ENCODE data around the gene ZNF385D. TPM values are rescaled to one million over a fixed set of nuclear protein-coding genes. Genes with fewer than 3 reads are reported as not detected.

The ZNF385D gene
- total RNA-seq, 1 donor from 2014 or later: not detected

DNA sequence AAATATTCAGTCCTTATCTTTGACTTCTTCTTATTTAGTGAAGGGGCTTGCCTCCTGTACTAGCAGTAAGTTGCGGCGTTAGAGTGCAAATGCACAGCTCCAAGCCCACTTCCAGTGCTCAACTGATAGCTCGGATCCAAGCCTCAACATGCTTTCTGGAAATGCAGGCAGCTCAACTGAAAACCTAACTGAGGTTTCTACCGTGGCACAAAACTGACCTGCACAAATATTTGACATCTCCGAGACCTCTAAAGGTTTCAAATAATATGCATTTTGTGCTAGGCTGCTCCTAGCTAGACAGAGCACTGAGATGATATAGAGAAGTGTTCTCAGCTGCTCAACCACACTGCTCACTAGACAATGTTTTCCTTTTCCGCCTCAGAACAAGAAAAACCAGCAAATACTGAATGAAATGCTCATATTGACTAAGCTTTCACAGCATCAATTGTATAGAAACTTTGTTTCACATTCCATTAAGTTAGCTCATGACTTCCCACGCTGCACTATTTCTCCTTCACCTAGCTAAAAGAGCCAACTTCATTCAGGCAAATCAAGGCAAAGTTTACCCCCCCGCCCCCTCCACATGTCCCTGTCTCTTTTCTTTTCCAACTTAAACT lies 822 bp downstream of the ZNF385D start:
- intact Hi-C loops (cut with micrococcal nuclease): no loop called here

DNA sequence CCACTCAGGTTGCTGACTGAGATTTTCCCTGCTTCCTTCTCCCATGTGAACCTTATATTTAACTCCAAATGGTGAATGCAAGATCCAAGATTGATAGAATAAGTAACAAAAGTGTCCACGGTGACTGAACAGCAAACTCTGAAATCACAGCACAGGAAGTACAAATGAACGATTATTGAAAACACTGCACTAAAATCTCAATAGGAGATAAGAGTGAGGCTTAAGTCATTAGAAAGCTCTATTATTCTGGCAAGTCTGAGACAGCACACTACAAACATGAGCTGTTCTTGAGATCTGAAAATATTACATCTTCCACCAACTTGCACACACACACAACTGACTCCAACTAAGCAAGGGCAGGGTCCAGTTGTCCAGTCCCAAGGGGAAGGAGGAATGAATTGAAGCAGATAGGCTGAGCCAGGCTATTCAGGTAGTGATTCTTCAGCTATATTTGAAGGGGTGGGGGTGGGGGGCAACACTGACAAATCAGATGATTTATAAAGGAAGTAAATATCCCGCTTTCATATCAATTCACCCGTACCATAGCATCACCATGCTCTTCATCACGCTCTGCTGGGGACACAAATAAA lies 2.9 kb downstream of the ZNF385D start:
- intact Hi-C loops (cut with micrococcal nuclease): no loop called here

DNA sequence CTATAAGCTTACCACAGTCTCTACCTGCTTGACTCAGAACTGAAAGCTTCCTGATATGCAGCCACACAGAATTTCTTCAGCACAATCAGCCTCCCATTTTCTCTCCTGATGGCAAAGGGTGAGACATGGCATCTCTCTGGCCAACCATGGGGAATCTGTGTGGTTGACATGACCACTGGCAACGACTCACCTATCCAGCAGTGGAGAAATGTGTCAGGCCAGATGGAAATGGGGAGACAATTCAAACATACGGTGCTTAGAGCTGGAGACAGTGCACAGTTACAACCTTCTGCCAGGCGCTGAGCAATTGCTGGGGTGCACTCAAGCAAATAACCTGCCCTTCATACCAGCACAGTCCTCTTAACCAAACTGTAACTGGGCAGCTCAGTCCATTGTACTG lies 3.6 kb downstream of the ZNF385D start:
- intact Hi-C loops (cut with micrococcal nuclease): no loop called here

DNA sequence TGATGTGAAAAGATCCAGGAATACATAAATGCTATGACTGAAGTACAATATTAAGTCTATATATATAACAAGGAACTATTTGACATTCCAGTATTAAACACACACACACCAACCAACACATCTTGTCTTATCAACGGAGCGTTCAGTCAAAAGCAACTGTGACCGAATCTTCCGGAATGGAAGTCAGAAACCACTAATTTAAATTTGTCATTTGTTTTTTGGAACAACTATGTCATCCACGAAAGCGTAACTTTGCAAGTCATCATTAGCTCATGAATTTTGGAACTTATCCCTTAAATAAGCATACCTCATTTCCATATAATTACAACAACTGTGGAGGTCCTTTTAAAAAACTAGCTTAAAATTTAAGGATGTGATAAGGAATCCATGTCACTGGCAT lies 5.0 kb downstream of the ZNF385D start:
- intact Hi-C loops (cut with micrococcal nuclease): no loop called here

DNA sequence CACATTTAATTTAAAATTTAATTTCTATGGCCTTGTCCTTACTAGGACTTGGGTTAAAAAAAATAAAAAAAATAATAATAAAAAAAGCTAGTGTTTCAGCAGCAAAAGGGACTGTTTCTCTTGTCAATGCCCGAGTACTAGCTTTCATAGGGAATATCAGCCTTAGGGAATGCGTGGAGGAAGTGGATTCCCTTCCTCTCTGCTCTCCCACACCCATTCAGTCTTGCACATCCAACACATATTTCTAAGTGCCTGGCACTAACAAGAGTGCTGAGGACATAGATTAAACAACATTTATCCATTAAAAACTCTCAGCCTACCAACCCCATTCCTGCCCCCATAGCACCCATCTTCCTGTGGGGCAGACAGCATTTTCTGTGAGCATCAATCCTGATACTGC lies 6.2 kb downstream of the ZNF385D start:
- intact Hi-C loops (cut with micrococcal nuclease): no loop called here

DNA sequence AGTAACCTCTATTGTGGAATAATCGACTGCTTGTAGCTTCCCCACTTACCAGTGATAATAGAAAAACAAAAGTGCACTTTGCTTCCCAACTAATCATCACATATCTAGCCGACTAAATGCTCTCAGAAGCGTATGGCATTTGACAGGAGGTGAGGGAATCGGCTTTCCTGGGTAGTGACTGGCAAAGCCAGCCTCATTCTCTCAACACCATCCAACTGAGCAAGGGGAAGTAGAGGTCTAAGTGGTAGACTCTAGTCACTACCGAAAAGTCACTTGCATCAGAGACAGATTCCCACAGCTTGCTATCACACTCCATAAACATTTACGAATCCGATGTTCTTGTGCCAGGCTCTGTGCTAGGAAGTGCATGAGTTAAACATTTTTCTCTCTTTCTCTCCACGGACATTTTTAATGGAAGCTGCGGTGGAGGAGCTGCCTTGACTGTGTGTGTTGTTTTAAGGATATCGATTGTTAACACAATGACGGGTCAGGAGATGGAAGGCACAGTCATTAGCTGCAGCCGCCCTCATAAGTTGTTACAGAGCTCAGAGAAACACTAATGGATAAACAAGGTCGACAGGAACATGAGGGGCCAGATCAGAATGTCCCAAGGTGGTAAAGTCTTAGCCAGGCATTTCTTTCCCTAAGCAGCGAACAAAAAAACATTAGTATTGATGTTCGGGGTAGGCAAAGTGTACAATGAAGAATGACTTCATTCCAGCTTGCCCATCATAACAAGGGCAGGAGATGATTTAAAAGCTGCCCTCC lies 11.9 kb downstream of the ZNF385D start:
- intact Hi-C loops (cut with micrococcal nuclease): no loop called here

DNA sequence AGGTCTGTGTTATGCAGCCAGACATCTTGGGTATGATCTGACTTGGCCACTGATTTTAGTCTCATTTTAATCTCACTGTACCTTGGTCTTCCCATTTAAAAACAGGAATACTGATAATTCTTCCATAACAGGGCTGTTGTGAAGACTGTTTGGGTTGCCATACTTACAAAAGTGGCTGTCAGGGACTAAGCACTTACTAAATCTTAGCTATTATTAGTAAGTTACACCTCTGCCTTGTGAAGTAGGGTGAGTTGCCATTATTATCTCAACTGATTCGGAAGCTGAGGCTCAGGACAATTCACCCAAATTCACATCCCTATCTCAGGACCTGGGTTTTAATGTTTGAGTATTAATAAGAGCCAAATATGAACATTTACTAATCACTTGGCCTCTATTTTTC lies 12.7 kb downstream of the ZNF385D start:
- intact Hi-C loops (cut with micrococcal nuclease): no loop called here

DNA sequence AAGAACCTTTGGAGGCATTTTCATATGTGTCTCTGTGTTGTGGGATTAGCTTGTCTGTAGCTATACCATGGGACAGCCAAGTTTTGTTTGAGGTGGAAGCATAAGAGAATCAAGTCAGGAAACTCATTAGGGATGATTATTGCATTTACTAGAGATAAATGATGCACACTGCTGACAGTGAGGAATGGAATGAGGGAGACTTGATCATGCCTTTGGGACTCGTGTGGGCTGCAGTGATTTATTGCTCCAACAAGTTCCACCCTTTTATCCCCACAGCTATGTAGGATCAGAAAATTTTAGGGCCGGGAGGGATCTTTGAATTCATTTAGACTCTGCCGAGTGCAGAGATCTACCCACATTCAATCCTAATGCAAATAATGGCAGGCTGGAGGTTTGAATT lies 16.3 kb downstream of the ZNF385D start:
- intact Hi-C loops (cut with micrococcal nuclease): no loop called here

DNA sequence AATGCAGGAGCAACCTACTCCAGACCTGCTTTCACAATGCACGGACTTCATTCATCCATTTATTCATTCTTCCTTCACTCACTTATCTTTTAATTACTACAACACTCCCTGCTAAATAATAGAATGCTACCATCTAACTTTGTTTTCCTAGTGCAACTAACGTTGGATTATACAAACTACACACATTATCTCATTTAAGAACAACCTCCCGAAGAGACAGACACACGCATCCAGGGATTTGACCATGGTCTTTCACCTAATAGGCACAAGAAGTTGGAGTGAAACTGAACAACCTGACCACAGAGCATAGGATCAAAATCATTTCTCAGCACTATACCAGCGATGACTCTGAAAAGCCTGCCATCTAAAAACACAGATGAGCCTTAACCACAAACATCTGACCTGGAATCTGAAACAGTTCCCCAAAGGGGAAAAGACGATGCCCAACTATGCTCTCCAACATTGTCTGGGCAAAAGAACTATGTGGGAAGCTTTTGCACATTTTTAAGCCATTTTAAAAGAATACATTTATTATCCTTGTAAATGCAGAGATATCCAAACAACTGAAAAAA lies 21.0 kb downstream of the ZNF385D start:
- intact Hi-C loops (cut with micrococcal nuclease): no loop called here

DNA sequence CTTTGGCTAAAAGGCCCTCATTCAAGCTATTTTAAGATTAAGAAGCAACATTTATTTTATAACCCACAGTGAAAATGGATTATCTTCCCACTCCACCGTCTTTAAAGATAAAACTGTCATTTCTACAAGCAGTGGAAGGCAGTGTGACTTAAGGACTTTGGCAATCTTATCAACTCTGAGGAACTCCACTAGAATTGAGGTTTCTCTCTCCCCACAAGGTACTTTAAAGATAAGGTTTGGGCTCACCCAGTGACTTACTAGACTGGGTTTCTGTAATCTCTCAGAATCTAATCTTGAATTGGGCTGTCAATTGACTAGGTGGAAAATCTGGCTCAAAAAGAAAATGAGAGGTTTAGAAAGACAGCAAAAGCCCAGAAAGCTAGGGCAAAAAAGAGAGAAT lies 21.7 kb downstream of the ZNF385D start:
- intact Hi-C loops (cut with micrococcal nuclease): no loop called here

DNA sequence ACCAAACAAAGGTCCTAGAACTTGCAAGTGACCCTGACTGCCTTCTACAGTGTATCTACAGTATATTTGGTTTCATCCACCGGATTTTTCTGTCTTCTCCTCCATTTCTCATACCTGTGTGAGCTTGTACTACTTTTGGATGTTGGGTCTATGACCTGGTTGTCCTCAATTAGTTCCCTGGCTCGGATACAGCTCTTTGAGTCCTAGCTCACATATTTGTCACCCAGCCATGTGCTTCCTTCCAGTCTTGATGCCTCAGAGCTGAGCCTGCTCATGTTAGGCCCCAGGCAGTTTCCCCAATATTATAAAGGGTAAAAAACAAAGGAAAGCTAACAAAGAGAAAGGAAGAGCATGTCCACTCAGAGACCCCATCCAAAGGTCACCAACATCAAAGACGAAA lies 28.2 kb downstream of the ZNF385D start:
- intact Hi-C loops (cut with micrococcal nuclease): no loop called here

DNA sequence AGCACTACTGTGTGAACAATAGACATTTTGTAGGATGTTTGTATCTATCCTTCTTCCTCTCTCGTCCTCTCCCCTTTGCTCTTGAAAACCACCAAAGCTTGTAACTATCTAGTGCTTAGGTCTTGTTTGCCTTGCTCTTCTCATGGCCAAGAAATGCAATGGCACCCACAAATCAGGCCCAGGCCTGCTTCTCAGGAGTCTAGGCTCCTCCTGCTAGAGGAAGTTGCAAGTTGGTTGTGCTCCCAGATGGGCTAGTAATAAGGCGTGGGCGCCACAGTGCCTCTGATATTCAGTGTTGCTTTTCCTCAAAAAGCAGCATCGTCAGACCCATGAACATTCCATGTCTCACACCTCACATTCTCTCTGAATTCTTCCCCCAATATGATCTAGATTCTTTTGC lies 28.7 kb downstream of the ZNF385D start:
- intact Hi-C loops (cut with micrococcal nuclease): no loop called here

DNA sequence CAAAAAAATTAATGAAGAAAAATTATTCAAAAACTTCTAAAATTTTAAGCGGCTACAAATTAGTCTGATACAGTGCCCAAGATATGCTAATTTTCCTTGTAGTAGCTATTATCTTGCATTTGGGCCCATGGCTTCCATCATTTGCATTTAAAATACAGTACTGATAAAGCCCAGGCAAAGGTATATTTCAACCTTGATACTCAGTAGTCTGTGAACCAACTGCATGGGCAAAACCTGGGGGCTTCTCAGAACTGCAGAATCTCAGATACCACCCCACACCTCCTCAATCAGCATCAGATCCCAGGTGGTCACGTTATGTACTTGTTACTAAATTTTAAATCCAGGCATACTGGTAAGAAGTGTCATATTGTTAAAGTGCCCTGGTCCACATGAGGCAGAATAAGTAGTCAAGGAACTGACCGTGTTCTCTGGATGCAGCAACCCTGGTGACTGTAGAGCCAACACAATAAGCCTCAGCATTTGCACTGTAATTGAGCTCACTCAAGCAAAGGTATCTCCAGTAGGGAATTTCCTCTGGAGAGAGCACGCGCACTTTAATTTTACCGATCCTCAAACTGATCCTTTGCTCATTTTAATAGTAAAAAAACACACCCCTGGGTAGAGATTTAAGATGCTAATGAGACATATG lies 31.9 kb downstream of the ZNF385D start:
- intact Hi-C loops (cut with micrococcal nuclease): no loop called here

DNA sequence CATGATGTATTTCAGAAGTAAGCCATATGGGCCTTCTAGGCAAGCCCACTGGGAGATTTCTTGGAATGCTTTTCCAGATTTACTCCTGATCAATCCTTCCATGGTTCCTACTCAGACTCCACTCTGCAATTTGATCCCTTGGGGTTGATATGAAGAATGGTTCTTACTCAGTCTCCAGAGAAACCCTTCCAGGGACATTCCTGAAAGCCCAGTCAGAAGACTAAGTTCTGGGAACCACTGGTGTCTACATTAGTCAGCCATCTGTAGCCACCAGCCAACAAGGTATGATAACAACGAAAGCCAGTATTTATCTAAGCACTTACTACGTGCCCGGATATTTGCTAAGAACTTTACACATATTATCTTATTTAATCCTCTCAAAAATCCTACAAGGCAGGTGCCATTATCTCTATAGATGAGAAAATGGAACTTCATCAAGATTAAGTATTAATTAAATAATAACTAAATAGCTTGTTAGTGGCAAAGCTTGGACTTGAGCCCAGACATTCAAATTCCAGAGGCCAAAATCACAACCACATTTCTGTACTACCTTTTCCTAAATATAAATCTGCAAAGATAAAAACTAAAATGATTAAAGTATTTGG lies 32.7 kb downstream of the ZNF385D start:
- intact Hi-C loops (cut with micrococcal nuclease): no loop called here

DNA sequence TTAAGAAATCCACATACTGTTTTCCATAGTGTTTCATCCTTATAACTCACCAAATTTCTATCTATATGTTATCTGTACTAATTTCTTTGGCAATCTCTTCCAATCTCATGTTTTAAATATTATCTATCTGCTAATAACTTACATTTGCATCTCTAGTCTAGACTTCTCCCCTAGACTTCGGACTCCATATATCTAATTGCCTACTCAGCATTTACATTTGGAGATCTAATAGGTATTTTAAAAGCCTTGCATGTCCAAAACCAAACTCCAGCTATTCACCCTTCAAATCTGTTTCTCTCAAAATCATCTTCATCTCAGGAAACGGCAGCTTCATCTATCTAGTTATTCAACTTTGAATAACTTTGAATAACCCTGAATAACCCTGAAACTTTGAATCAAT lies 35.3 kb downstream of the ZNF385D start:
- intact Hi-C loops (cut with micrococcal nuclease): no loop called here

DNA sequence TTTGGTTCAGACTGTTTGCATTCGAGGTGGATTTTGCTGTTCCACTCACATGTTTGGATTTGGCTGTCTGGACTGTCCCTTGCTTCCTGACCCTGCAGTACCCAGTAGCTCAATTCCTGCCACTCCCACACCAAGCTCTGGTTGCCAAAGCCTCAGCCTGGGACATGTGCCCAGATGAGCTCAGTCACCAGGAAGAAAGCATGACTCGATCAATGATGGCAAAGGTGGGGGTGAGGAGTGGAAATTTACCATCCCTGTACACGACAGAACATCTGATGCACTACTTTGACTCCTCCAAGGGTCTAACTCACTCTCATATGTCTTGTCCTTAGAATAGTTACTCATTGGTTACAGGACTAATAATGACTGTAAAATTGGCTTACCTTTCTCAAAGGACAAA lies 45.2 kb downstream of the ZNF385D start:
- intact Hi-C loops (cut with micrococcal nuclease): no loop called here

DNA sequence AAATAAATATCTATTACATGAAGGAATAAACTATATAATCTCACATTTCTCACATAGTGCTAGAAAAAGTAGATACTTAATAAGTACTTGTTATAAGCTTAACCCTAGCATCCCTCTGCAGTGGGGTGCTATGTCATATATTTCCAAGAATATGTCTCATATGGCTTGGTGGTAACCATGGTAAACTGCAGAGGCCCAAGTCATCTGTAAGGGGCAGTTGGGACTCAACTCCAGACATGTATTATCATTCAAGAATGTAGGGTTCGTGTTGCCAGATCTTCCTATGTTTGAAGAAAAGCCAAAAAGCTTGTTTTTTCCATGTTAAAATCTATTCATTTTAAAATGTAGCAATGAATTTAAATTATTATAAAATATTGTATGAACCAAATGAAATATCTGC lies 46.2 kb downstream of the ZNF385D start:
- intact Hi-C loops (cut with micrococcal nuclease): no loop called here

DNA sequence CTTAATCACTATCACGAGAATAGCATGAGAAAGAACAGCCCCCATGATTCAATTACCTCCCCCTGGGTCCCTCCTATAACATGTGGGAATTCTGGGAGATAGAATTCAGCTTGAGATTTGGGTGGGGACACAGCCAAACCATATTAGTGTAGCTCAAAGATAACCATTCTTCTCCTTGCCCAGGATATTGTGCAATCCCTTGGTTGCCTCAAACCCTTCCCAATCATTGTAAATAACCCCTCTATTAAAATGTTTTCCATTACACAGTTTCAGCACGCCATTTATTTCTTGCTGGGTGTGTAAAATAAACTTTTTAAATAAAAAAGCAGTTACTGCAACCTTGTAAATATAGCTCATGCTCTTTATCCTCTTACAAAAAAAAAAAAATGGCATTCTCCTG lies 47.7 kb downstream of the ZNF385D start:
- intact Hi-C loops (cut with micrococcal nuclease): no loop called here

DNA sequence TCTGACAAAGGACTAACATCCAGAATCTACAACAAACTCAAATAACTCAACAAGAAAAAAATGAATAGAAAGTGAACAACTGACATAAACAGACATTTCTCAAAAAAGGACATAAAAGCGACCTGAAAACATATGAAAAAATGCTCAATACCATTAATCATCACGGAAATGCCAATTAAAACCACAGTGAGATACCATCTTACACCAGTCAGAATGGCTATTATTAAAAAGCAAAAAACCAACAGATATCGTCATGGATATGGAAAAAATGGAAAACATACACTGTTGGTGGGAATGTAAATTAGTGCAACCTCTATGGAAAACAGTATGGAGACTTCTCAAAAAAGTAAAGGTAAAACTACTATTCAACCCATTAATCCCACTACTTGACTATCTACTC lies 53.3 kb downstream of the ZNF385D start:
- intact Hi-C loops (cut with micrococcal nuclease): no loop called here

DNA sequence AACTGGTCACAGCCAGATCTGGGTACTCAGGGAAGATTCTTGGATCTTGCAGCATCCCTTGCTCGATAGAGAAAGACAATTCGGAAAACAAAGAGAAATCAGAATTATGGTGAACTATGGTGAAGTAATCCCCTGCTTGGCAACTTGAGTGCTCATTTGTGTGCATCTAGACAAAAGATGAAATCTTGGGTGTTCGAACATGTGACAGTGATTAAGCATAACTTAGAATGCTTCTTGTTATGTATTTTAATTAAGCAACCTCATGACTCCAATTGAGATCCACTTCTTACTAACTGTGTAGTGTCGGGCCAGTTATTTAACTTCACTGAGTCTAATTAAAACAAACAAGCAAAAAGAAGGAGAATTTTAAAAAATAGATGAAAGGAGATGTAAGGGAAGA lies 56.5 kb downstream of the ZNF385D start:
- intact Hi-C loops (cut with micrococcal nuclease): no loop called here

DNA sequence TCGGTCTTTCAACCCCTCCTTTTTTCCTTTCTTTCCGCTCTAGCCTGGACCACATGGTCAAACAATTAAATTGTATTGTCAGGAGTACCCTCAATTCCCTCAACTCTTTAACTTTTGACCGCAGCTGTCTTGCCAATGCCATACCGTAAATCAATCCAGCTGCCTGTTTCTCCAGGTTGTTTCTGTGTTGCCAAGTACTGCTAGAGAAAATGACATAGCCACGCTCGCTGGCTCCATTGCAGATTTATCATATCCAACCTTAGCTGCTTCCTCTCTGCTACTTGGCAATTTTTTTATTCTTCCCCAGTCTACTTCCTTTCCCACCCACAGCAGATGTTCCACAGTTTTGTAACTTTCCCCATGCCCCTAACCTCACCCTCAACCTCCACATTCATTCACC lies 60.0 kb downstream of the ZNF385D start:
- intact Hi-C loops (cut with micrococcal nuclease): no loop called here

DNA sequence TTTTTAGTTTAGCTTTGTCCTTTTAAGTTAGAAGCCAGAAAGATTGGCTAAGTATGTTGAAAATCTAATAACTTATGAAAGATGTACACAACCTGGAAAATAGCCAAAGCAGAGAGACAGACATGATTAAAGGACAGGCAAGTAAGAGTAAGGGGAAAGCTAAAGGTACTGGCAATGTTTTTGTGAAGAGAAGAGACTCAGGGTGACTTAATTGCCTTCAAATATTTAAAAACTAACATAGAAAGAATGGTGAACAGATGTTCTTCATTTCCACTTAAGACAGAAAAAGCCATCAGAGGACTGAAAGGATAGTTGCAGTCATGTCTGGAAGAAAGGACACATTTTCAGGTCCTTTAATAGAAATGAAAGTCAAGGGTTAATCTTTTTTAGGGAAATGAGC lies 68.8 kb downstream of the ZNF385D start:
- intact Hi-C loops (cut with micrococcal nuclease): no loop called here
